GM21717 (cell line): ENCODE data around the gene FHIP2A.
"Not testable (repeated sequence)": the region's sequence is repeated elsewhere in the genome, so short reads cannot be mapped to it uniquely, and the experiment has no call there.

Experiments
- ATAC-seq: cut with Tn5 transposase; IDR thresholded peaks from one replicate; pipeline ENCODE4 v1.9.1; 2021; ENCODE audit warnings: mild to moderate bottlenecking, moderate library complexity; ENCODE audit not compliant: unreplicated experiment

FHIP2A gene

DNA sequence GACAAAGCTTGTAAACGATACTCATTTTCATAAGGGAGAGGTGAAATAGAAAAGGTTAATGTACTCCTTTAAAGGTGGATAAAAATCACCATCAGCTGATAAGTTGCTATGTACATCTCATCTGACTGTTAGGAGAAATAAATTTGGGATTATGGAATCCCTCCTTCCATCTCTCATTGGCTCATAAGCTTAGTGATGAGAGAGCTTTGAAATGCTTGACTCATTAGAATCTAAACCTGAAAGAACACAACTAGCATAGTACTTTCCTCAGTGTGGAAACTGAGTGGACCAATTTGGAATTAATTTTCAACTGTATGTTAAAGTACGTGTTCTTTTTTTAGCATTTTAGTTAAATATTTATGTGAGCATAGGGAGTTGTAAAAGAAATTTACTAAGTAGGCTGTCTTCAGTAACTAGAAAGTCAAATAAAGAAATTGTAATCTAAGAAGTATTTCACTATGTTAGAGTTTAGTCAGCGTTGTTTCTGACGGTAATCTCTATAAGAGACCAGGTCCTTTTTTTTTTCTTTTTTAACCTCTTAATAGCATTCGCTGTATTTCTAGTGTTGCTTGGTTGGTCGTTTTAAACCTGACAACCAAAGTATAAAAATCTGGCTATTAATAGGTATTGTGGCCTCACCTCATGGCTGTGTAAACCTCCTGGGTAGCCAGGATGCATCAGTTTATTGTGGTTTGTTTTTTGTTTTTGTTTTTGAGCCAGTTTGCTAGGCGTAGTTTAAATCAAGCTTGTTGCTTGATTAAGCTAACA lies 34.4 kb downstream of the FHIP2A start:
- no peak for ATAC-seq

DNA sequence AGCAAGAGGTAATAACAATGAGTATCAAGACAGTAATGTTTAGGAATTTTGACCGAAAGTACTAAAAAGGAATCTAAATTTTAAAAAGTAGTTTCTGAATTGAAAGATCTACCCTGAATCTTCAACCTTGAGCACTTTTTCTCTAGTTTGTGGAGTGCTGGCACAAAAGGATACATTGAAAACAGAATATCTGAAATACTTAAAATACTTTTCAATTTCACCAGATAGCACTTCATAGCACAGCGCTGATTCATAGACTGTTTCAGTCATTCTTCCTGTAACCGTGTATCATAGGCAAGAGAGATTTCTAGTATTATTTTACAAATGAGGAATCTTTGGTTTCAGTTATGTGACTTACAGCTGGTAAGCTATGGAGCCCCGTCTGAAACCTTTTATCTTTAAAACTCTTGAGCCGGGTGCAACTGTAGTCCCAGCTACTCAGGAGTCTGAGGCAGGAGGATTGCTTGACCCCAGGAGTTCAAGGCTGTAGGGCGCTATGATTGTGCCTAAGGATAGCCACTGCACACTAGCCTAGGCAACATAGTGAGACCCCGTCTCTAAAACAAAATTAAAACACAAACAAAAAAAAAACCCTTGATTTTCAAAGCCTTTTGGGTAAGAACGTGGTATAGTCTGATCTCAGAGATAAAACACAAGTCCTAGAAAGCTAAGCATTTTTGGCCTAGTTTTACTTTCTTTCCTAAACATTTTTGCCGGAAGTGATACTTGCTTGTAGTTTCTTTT lies 35.1 kb downstream of the FHIP2A start:
- no peak for ATAC-seq

DNA sequence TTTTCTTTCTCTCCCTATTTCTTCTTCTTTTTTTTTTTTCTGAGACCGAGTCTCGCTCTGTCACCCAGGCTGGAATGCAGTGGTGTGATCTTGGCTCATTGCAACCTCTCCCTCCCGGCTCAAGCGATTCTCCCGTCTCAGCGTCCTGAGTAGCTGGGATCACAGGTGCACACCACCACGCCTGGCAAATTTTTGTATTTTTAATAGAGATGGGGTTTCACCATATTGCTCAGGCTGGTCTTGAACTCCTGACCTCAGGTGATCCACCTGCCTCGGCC lies 35.6 kb downstream of the FHIP2A start:
- not testable (repeated sequence) for ATAC-seq

GRCh38 chr10:114857922-114858629 lies 36.5 kb downstream of the FHIP2A start:
- ATAC-seq, result no peak

GRCh38 chr10:114859222-114859621 lies 37.6 kb downstream of the FHIP2A start:
- no peak for ATAC-seq

DNA sequence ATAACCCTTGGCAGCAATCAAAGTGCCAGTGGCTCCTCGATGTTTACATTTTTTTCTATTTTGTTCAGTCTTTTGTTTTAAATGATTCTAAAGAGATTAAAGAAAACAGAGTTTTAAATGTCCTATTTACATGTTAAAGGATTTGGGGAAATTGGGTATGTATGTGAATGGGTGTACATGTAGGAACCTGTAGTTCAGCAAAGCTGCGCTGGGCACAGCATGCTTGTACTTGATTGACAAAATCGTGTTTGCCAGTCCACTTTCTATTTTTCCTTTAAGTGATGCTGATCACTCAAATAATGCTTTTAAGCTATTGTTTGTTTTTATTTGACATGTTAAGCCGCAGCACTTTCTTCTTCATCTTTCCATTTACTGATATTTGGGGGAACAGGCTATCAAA lies 40.9 kb downstream of the FHIP2A start:
- no peak for ATAC-seq

- no peak for ATAC-seq
Observed at GRCh38 chr10:114867365-114867764, 45.8 kb downstream of the FHIP2A start.

DNA sequence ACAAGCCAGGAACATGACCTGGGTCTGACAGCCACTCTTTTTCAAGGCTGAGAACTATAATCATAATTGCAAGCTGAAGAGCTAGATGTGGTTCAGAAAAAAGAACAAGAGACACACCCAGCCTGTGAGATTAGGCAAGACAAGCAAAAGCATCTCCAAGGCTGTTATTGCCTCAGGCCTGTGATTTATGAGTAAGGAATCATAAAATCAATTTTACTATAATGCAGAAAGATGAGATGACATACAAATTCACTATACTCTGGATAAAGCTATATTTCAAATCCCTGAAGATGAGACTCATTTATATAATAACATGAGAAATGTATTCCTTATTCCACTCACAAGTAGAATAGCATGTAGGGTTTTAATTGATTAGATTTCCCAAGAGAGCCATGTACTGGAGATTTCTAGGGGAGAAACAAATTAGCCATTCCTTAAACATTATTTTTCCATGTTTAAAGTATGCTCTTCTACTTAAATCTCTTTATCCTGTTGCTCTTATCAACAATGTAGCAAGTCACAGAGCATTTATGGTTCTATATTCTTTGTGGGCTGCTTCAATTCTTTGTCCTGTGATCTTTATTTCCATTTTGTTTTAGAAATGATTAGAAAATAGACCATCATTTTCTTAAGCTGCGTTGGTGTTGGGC lies 47.4 kb downstream of the FHIP2A start:
- no peak for ATAC-seq

- ATAC-seq, result no peak
Observed at GRCh38 chr10:114869520-114869892, 47.9 kb downstream of the FHIP2A start.

GRCh38 chr10:114870486-114870885 lies 48.9 kb downstream of the FHIP2A start:
- no peak for ATAC-seq

DNA sequence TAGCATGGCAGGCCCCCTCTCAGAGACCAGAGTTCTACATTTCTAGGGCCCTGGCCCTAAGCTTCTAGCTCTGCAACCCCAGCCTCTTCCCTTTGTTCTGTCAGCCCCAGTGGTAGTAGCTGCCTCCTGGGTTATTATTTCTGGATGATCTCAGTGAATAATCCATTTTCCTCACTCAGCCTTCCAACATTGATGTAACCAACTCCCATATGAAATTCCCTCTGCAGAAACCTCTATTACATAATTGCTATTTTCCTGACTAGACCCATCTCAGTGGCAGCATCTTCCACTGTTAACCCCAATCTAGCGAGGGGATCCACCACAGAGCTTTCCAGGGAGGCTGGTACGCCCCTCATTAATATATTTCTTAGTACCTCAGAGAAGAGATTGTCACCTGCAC lies 49.8 kb downstream of the FHIP2A start:
- no peak for ATAC-seq
